NCI-H128 (cell line): ENCODE measurements around the gene POMGNT1.

Experiments used
- DNase-seq: peaks from one replicate; lab custom pipeline; 2025; ENCODE audit not compliant: unreplicated experiment; lab: John Stamatoyannopoulos, UW

Gene POMGNT1

DNA sequence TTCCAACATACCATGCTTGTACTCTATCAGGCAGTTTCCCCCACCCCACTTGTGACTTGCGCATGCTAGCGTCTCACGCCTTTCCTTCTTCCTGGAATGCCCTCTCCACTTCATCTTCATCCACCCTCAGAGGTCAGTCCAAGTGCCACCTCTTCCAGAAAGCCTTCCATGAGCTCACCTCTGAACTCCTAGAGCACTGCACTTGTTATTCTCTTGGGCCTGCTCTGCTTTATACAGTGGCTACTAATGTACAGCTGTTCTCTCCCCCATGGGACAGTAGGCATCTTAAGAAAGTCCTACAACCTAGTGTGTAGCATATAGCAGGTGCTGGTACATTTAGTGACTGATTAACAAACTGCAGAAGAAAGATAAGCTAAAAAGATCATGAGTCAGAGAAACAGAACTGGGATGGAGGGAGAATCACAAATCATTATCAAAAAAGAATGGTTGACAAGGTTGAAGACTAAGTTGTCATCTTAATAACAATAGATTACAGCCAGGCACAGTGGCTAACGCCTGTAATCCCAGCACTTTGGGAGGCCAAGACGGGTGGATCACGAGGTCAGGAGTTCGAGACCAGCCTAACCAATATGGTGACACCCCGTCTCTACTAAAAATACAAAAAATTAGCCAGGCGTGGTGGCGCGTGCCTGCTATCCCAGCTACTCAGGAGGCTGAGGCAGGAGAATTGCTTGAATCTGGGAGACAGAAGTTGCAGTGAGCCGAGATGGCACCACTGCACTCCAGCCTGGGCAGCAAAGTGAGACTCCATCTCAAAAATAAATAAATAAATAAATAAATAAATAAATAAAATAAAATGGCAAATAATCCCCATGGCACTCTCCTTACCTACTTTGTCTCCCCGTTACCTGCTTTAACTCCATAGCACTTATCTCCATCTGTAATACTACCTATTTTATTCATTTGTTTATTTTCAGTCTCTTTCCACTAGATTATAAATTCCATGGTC is 39.6 kb downstream of the POMGNT1 start:
- no peak for DNase-seq

DNA sequence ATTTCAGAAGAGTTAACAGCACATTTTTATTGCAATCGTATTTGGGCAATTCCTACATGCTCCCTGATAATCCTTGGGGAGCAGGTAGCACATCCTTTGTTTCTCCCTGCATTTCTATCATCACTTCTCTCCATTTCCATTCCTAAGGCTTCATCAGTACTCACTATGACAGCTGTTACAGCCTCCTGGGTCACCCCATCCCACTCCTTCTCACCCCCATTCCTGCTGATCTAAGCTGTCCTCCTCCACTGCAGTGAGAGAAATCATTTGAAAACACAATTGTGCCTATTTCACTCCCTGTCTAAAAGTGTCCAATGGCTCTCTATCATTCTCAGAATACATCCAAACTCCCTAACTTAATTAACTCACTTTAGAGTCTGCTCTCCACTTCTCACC is 40.3 kb downstream of the POMGNT1 start:
- DNase-seq, result no peak

- no peak for DNase-seq
Measured at GRCh38 chr1:46153732-46154131, 44.5 kb downstream of the POMGNT1 start.

GRCh38 chr1:46153228-46153627 is 45.0 kb downstream of the POMGNT1 start:
- DNase-seq, result no peak

GRCh38 chr1:46152016-46152415 is 46.2 kb downstream of the POMGNT1 start:
- no peak for DNase-seq

- DNase-seq, result no peak
Measured at GRCh38 chr1:46150085-46150484, 48.1 kb downstream of the POMGNT1 start.

- no peak for DNase-seq
Measured at GRCh38 chr1:46148318-46148717, 49.9 kb downstream of the POMGNT1 start.
